ENCODE results near the gene RHOT2.

RHOT2 gene

DNA sequence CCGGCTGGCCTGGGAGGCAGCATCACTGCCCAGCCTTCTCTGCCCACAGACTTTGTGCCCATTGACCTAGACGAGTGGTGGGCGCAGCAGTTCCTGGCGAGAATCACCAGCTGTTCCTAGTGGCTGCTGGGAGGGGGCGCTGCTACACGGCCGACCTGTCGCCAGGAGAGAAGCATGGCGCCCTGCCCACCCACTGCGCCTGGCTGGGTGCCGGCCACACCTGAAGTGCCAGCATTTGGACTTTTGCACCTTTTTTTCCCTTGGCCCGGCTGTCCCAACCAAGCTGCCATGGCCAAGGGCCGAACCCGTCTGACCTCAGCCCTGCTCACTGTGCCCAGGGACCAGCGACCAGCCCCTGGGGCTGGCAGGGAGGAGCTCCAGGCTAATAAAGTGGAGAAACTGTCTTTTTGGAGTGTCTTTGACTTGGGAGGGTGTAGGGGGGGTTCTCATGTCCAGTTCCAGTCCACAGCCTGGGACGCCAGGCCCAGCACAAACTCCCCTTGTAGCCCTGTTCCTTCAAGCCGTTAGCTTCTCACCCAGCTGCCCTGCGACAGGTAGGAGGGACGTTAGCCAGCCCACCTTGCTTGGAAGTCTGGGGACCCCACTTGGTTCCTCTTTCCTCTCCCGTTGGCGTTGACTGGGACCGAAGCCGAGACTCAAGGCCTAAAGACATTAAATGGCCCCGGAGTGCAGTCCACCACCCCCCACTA lies 19.7 kb upstream of the RHOT2 start:
- no peak overlapping the region for H3K27ac ChIP-seq (ENCODE audit: insufficient read depth, low read depth, low read length, poor library complexity, severe bottlenecking)
- H3K27me3 ChIP-seq (ENCODE audit: control insufficient read depth, insufficient read depth, low read length, poor library complexity, severe bottlenecking) = peaks cover 11% of the 10 kb centered on the region
- H3K36me3 ChIP-seq (ENCODE audit: control insufficient read depth, insufficient read depth, low read length) = no peaks in the 10 kb centered on the region
- no peaks in the 10 kb centered on the region for H3K9me3 ChIP-seq (ENCODE audit: control insufficient read depth, low read length)
- no peaks in the 10 kb centered on the region for H3K4me1 ChIP-seq (ENCODE audit: control insufficient read depth, insufficient read depth, low read length)
- WGBS, 2 experiments = 55 to 60% methylated on average over 24 of the region's 24 CpGs
- H3K4me3 ChIP-seq (ENCODE audit: insufficient read depth, low read depth, low read length) = peak overlapping the region; percentile 70

GRCh38 chr16:648781-649589 lies 18.9 kb upstream of the RHOT2 start, which contains the start of gene WDR90:
TSS of gene WDR90 (plus strand) at chr16:649365. CDS start at chr16:649417, 52 bp downstream.
- WGBS, 2 experiments = 2 to 3% methylated on average over 91 of the region's 91 CpGs
- H3K27ac ChIP-seq (ENCODE audit: insufficient read depth, low read depth, low read length, poor library complexity, severe bottlenecking) = no peak within 1 kb of the TSS

DNA sequence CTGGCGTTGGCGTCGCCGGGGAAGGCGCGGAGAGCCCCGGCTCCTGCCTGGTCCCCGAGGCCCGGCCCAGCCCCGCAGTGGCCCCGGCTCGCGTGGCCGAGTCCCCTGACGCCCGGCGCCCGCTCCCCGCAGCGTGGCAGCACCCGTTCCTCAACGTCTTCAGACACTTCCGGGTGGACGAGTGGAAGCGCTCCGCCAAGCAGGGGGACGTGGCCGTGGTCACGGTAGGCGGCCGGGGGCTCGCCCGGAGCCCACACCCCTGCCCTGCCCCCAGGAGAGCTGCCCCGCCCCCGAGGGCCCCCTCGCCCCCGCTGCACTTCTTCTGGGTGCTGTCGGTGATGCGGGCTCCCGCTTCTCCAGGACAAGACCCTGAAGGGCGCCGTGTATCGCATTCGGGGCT lies 18.3 kb upstream of the RHOT2 start:
- H3K27ac ChIP-seq (ENCODE audit: insufficient read depth, low read depth, low read length, poor library complexity, severe bottlenecking) = no peak overlapping the region
- H3K4me3 ChIP-seq (ENCODE audit: insufficient read depth, low read depth, low read length) = peak overlapping the region; percentile 70
- H3K9me3 ChIP-seq (ENCODE audit: control insufficient read depth, low read length) = no peaks in the 10 kb centered on the region
- WGBS, 2 experiments = 10 to 11% methylated on average over 44 of the region's 44 CpGs
- no peaks in the 10 kb centered on the region for H3K27me3 ChIP-seq (ENCODE audit: control insufficient read depth, insufficient read depth, low read length, poor library complexity, severe bottlenecking)
- peaks cover under 1% of the 10 kb centered on the region for H3K36me3 ChIP-seq (ENCODE audit: control insufficient read depth, insufficient read depth, low read length)
- no peaks in the 10 kb centered on the region for H3K4me1 ChIP-seq (ENCODE audit: control insufficient read depth, insufficient read depth, low read length)

More at GRCh38 chr16:648781-649589, 18.9 kb upstream of the RHOT2 start, which contains the start of gene WDR90:
- Histone ChIP-seq H3K4me1 (ENCODE audit: control insufficient read depth, insufficient read depth, low read length) (no peaks in the 10 kb centered on the region), H3K9me3 (ENCODE audit: control insufficient read depth, low read length) (no peaks in the 10 kb centered on the region), H3K4me3 (ENCODE audit: insufficient read depth, low read depth, low read length) (peak within 1 kb of the TSS; percentile 70), H3K36me3 (ENCODE audit: control insufficient read depth, insufficient read depth, low read length) (no peaks in the 10 kb centered on the region), H3K27me3 (ENCODE audit: control insufficient read depth, insufficient read depth, low read length, poor library complexity, severe bottlenecking) (peaks cover 3% of the 10 kb centered on the region)

DNA sequence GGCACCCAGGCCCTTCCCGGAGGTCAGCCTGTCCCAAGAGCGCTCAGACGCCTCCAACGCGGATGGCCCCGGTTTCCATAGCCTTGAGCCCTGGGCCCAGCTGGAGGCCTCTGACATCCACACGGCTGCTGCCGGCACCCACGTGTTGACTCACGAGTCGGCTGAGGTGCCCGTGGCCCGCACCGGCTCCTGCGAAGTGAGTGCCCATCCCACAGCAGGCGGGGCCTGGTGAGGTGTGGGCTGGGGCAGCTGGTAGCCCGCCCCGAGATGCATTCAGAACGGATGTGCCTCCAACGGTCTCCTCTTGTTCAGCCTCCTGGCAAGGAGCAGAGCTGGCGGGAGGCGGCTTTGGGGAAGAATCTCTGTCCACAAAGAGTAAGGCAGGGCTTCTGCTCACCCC lies 16.1 kb upstream of the RHOT2 start:
- H3K4me3 ChIP-seq (ENCODE audit: insufficient read depth, low read depth, low read length) = no peak overlapping the region
- H3K4me1 ChIP-seq (ENCODE audit: control insufficient read depth, insufficient read depth, low read length) = no peaks in the 10 kb centered on the region
- H3K27me3 ChIP-seq (ENCODE audit: control insufficient read depth, insufficient read depth, low read length, poor library complexity, severe bottlenecking) = no peaks in the 10 kb centered on the region
- WGBS, 2 experiments = 95% methylated on average over 22 of the region's 22 CpGs
- peaks cover 4% of the 10 kb centered on the region for H3K36me3 ChIP-seq (ENCODE audit: control insufficient read depth, insufficient read depth, low read length)
- H3K27ac ChIP-seq (ENCODE audit: insufficient read depth, low read depth, low read length, poor library complexity, severe bottlenecking) = no peak overlapping the region
- H3K9me3 ChIP-seq (ENCODE audit: control insufficient read depth, low read length) = no peaks in the 10 kb centered on the region

GRCh38 chr16:652454-653305 lies 15.3 kb upstream of the RHOT2 start:
- Histone ChIP-seq H3K36me3 (ENCODE audit: control insufficient read depth, insufficient read depth, low read length) (peaks cover 4% of the 10 kb centered on the region), H3K27me3 (ENCODE audit: control insufficient read depth, insufficient read depth, low read length, poor library complexity, severe bottlenecking) (no peaks in the 10 kb centered on the region), H3K4me3 (ENCODE audit: insufficient read depth, low read depth, low read length) (no peak overlapping the region), H3K9me3 (ENCODE audit: control insufficient read depth, low read length) (no peaks in the 10 kb centered on the region), H3K27ac (ENCODE audit: insufficient read depth, low read depth, low read length, poor library complexity, severe bottlenecking) (no peak overlapping the region), H3K4me1 (ENCODE audit: control insufficient read depth, insufficient read depth, low read length) (no peaks in the 10 kb centered on the region)
- 93 to 95% methylated on average over 28 of the region's 28 CpGs for WGBS, 2 experiments

GRCh38 chr16:654034-654433 lies 13.9 kb upstream of the RHOT2 start:
- Histone ChIP-seq H3K9me3 (ENCODE audit: control insufficient read depth, low read length) (no peaks in the 10 kb centered on the region), H3K27ac (ENCODE audit: insufficient read depth, low read depth, low read length, poor library complexity, severe bottlenecking) (no peak overlapping the region), H3K27me3 (ENCODE audit: control insufficient read depth, insufficient read depth, low read length, poor library complexity, severe bottlenecking) (no peaks in the 10 kb centered on the region), H3K36me3 (ENCODE audit: control insufficient read depth, insufficient read depth, low read length) (peaks cover 4% of the 10 kb centered on the region), H3K4me1 (ENCODE audit: control insufficient read depth, insufficient read depth, low read length) (no peaks in the 10 kb centered on the region), H3K4me3 (ENCODE audit: insufficient read depth, low read depth, low read length) (no peak overlapping the region)
- 92 to 96% methylated on average over 12 of the region's 12 CpGs for WGBS, 2 experiments

- Histone ChIP-seq H3K4me1 (ENCODE audit: control insufficient read depth, insufficient read depth, low read length) (peaks cover 6% of the 10 kb centered on the region), H3K4me3 (ENCODE audit: insufficient read depth, low read depth, low read length) (no peak overlapping the region), H3K27ac (ENCODE audit: insufficient read depth, low read depth, low read length, poor library complexity, severe bottlenecking) (no peak overlapping the region), H3K36me3 (ENCODE audit: control insufficient read depth, insufficient read depth, low read length) (peaks cover 4% of the 10 kb centered on the region), H3K9me3 (ENCODE audit: control insufficient read depth, low read length) (no peaks in the 10 kb centered on the region), H3K27me3 (ENCODE audit: control insufficient read depth, insufficient read depth, low read length, poor library complexity, severe bottlenecking) (no peaks in the 10 kb centered on the region)
- 94 to 95% methylated on average over 22 of the region's 22 CpGs for WGBS, 2 experiments
These were observed 10.4 kb upstream of the RHOT2 start for GRCh38 chr16:657487-657886.

- H3K27ac ChIP-seq (ENCODE audit: insufficient read depth, low read depth, low read length, poor library complexity, severe bottlenecking) = no peak overlapping the region
- H3K4me3 ChIP-seq (ENCODE audit: insufficient read depth, low read depth, low read length) = no peak overlapping the region
- H3K9me3 ChIP-seq (ENCODE audit: control insufficient read depth, low read length) = no peaks in the 10 kb centered on the region
- 93 to 94% methylated on average over 35 of the region's 35 CpGs for WGBS, 2 experiments
- H3K36me3 ChIP-seq (ENCODE audit: control insufficient read depth, insufficient read depth, low read length) = peaks cover 4% of the 10 kb centered on the region
- H3K4me1 ChIP-seq (ENCODE audit: control insufficient read depth, insufficient read depth, low read length) = peaks cover 6% of the 10 kb centered on the region
- no peaks in the 10 kb centered on the region for H3K27me3 ChIP-seq (ENCODE audit: control insufficient read depth, insufficient read depth, low read length, poor library complexity, severe bottlenecking)
These were observed 9.0 kb upstream of the RHOT2 start for GRCh38 chr16:658679-659571.

GRCh38 chr16:659618-660017 lies 8.3 kb upstream of the RHOT2 start:
- Histone ChIP-seq H3K27ac (ENCODE audit: insufficient read depth, low read depth, low read length, poor library complexity, severe bottlenecking) (no peak overlapping the region), H3K9me3 (ENCODE audit: control insufficient read depth, low read length) (no peaks in the 10 kb centered on the region), H3K4me3 (ENCODE audit: insufficient read depth, low read depth, low read length) (no peak overlapping the region), H3K27me3 (ENCODE audit: control insufficient read depth, insufficient read depth, low read length, poor library complexity, severe bottlenecking) (no peaks in the 10 kb centered on the region), H3K4me1 (ENCODE audit: control insufficient read depth, insufficient read depth, low read length) (peaks cover 6% of the 10 kb centered on the region), H3K36me3 (ENCODE audit: control insufficient read depth, insufficient read depth, low read length) (peaks cover 4% of the 10 kb centered on the region)
- 90 to 92% methylated on average over 20 of the region's 20 CpGs for WGBS, 2 experiments
